CD14-positive monocyte (primary cell): ENCODE measurements around the gene HOXD10. TPM values are rescaled to one million over a fixed set of nuclear protein-coding genes. Genes with fewer than 3 reads are reported as not detected.

Source experiments
- DNase-seq, 3 donors: peaks; one replicate each; pipeline ENCODE4 v3.0.0-alpha.2; 2011 to 2022
- H2AFZ ChIP-seq: 2 replicates; pipeline ENCODE4 v1.6.0; 2012; ENCODE audit warnings: mild to moderate bottlenecking, low read depth, low read length, inconsistent platforms; ENCODE audit not compliant: insufficient read depth, poor library complexity, severe bottlenecking
- H3K27ac ChIP-seq, 2 donors: 1 replicate in 1 of 2; 2 replicates in 1 of 2; pipeline ENCODE4 v1.5.1; 2012 to 2013; ENCODE audit warnings: low read length in 2 of 2, control low read depth in 1 of 2, inconsistent platforms in 1 of 2, low read depth in 1 of 2, mild to moderate bottlenecking in 1 of 2
- H3K27me3 ChIP-seq, 2 donors: one replicate each; pipeline versions ENCODE4 v1.6.0 to v1.6.1; 2011 to 2013; ENCODE audit warnings: low read length in 2 of 2; ENCODE audit not compliant: control insufficient read depth in 2 of 2, insufficient read depth in 2 of 2
- H3K36me3 ChIP-seq, 2 donors: replicated peaks in 1 of 2; 1 replicate in 1 of 2; 2 replicates in 1 of 2; pipeline versions ENCODE4 v1.5.1 to v1.6.1; 2012 to 2013; ENCODE audit warnings: low read length in 2 of 2, control low read depth in 1 of 2, inconsistent platforms in 1 of 2, mild to moderate bottlenecking in 1 of 2; ENCODE audit not compliant: insufficient read depth in 2 of 2, control insufficient read depth in 1 of 2
- H3K4me1 ChIP-seq, 2 donors: 1 replicate in 1 of 2; 2 replicates in 1 of 2; pipeline versions ENCODE4 v1.5.1 to v1.6.1; 2012 to 2013; ENCODE audit warnings: low read length in 2 of 2, control low read depth in 1 of 2, inconsistent platforms in 1 of 2, mild to moderate bottlenecking in 1 of 2, moderate library complexity in 1 of 2; ENCODE audit not compliant: insufficient read depth in 2 of 2, control insufficient read depth in 1 of 2
- H3K4me2 ChIP-seq: replicated peaks from 2 replicates; pipeline ENCODE3; 2012; ENCODE audit warnings: low read length, moderate library complexity, mild to moderate bottlenecking; ENCODE audit not compliant: poor library complexity, severe bottlenecking; ENCODE audit errors: extremely low read depth
- H3K4me3 ChIP-seq, 3 experiments: fragments of 200-600 bp in 1 of 3; sonication (generic) in 1 of 3; replicated peaks in 1 of 3; 1 replicate in 2 of 3; 2 replicates in 1 of 3; pipeline ENCODE4 v1.5.1; 2011 to 2013; ENCODE audit warnings: low read length in 3 of 3, mild to moderate bottlenecking in 3 of 3, control low read depth in 2 of 3, low read depth in 2 of 3, inconsistent platforms in 1 of 3, moderate library complexity in 1 of 3
- H3K79me2 ChIP-seq: 2 replicates; pipeline ENCODE4 v1.6.0; 2012; ENCODE audit warnings: mild to moderate bottlenecking, control low read depth, inconsistent platforms, low read length, moderate library complexity; ENCODE audit not compliant: insufficient read depth
- H3K9ac ChIP-seq: 2 replicates; pipeline ENCODE4 v1.6.0; 2017; ENCODE audit warnings: low read length, mild to moderate bottlenecking; ENCODE audit not compliant: insufficient read depth, poor library complexity, severe bottlenecking
- H3K9me3 ChIP-seq, 2 donors: replicated peaks in 1 of 2; 1 replicate in 1 of 2; 2 replicates in 1 of 2; pipeline versions ENCODE4 v1.5.1 to v1.6.1; 2012 to 2013; ENCODE audit warnings: low read length in 2 of 2, control low read depth in 1 of 2; ENCODE audit not compliant: control insufficient read depth in 1 of 2, insufficient read depth in 1 of 2
- H4K20me1 ChIP-seq: 2 replicates; pipeline ENCODE4 v1.6.0; 2012; ENCODE audit warnings: mild to moderate bottlenecking, low read length, control low read depth, moderate library complexity; ENCODE audit not compliant: insufficient read depth
- H3K27ac Mint-ChIP-seq, 7 donors: one replicate each; pipeline ENCODE4 v1.8.0; 2020; ENCODE audit warnings: mild to moderate bottlenecking in 7 of 7, mixed read lengths in 7 of 7, moderate library complexity in 6 of 7, inconsistent platforms in 2 of 7
- H3K27me3 Mint-ChIP-seq, 3 donors: one replicate each; pipeline ENCODE4 v1.8.0; 2021 to 2022; ENCODE audit warnings: low read depth in 3 of 3, mild to moderate bottlenecking in 3 of 3, mixed read lengths in 3 of 3, moderate library complexity in 3 of 3, inconsistent platforms in 1 of 3
- H3K36me3 Mint-ChIP-seq, 2 donors: one replicate each; pipeline ENCODE4 v1.8.0; 2020; ENCODE audit warnings: mixed read lengths in 2 of 2, inconsistent platforms in 1 of 2, mild to moderate bottlenecking in 1 of 2
- H3K4me1 Mint-ChIP-seq: one replicate; pipeline ENCODE4 v1.8.0; 2020; ENCODE audit warnings: mild to moderate bottlenecking, mixed read lengths
- H3K4me3 Mint-ChIP-seq, 2 donors: one replicate each; pipeline ENCODE4 v1.8.0; 2020; ENCODE audit warnings: mild to moderate bottlenecking in 2 of 2, mixed read lengths in 2 of 2, moderate library complexity in 1 of 2
- H3K9me3 Mint-ChIP-seq, 7 donors: one replicate each; pipeline ENCODE4 v1.8.0; 2020 to 2022; ENCODE audit warnings: mixed read lengths in 7 of 7, mild to moderate bottlenecking in 6 of 7, moderate library complexity in 6 of 7, inconsistent platforms in 2 of 7
- WGBS: methylation state at CpG from one replicate; pipeline ENCODE4 v1.1.5; 2013; ENCODE audit warnings: missing lambda C conversion rate; ENCODE audit not compliant: insufficient coverage; 5-methylcytosine and 5-hydroxymethylcytosine counted together
- intact Hi-C, 2 donors: fragments of 100-400 bp; cut with micrococcal nuclease; formaldehyde crosslinking; loops; one replicate each; pipeline versions ENCODE4 v1.15.0 to v1.15.1; 2023
- polyA plus RNA-seq, 3 donors: library from polyadenylated mRNA; depleted of rRNA in 1 of 3; unstranded in 2 of 3; stranded (reverse) in 1 of 3; fragments of 300-500 nt in 2 of 3; fragments of >200 nt in 1 of 3; fragmentation: Illumina TruSeq in 2 of 3; gene quantifications; 1 replicate in 2 of 3; 2 replicates in 1 of 3; pipeline ENCODE4 v1.2.3, GENCODE V29; 2012 to 2021
- TF ChIP-seq, protein P1 (sequence below): fragments of 200-600 bp; IDR thresholded peaks from one replicate; pipeline ENCODE4 v1.8.0; 2022; ENCODE audit warnings: antibody characterized with exemption, mild to moderate bottlenecking

Gene HOXD10
- polyA plus RNA-seq, 3 donors = not detected

DNA sequence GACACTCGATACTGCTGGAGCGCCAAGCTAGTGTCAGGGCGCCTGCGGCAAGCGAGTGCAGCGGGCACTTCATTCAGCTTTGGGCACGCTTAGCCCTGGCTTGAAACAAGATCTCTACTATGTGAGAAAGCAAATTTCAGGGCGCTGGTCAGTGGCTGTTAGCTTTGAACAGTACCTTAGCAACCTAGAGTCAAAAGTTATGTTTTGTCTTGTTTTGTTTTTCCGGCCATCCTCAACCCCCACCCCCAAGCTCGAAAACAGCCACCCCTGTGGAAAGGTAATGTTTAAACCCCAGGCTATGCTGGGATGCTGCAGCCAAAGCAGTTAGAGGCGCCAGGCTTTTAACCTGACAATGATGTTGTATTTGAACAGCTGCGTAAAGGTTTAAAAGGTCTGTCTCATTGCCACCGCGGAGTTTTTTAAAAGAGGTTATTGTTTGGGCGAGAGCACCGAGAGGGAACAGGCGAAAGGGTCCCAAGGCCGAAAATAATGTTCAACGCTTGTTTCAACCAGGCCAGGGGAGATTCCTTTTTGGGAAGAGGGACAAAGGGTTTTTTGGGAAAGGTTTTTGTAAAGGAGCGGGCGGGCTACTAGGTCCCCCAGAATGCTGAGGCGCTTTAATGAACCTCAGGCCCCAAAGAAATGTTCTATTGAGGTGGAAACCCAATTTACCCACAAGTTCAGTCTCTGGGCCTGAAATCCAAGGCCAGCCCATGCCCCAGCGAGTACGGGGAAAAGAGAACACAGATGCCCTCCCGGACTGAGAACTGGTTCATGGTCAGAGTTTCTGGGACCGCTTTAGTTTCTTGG, 2.3 kb upstream of the HOXD10 start:
- no peak overlapping the region for H3K27ac ChIP-seq
- 12% methylated on average over 18 of the region's 26 CpGs for WGBS

DNA sequence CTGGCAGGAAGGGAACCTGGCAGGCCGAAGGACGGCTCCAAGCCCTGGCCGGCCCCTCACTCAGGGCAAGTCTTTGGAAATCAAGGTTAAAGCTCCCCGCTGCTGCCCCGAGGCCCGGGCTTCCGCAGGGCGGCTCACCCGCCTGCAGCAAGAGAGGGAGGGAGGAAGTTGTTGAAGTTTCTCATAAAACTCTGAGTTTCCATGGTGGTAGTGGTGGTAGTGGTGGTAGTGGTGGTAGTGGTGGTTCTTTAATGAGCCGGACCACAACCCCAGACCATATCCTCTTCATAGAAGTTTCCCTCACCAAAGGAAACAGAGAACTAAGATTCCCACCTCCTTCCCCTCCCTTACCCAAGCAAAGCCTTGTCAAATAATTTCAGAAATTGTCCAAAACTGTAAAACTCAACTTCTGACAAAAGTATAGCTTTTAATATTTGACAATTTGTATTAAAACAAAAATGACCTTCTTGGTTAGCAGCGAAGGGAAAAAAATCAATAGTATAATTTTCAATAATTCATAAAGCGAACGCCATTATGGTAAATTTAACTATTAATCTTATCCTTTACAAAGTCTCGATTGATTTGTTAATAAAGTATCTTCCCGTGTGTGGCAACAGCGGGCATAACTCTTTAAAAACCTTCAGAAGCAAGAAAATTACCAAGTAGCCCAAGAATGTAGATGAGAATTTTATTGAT, 1.5 kb upstream of the HOXD10 start:
- Mint-ChIP-seq H3K27ac (no peak overlapping the region), H3K9me3 (peaks cover 4 to 51% (median 31%) of the 10 kb centered on the region in 7 donors), H3K4me3 (peak overlapping the region in 1 of 2 donors; percentile 80), H3K36me3 (peaks cover 2 to 11% of the 10 kb centered on the region in 2 donors), H3K27me3 (peaks cover 95 to 99% (median 97%) of the 10 kb centered on the region in 3 donors), H3K4me1 (peaks cover 13% of the 10 kb centered on the region)
- no peaks in the 10 kb centered on the region for H3K36me3 ChIP-seq
- no peaks in the 10 kb centered on the region for H4K20me1 ChIP-seq
- DNase-seq = no peak
- H2AFZ ChIP-seq = no peak overlapping the region
- H3K27ac ChIP-seq = no peak overlapping the region
- no peaks in the 10 kb centered on the region for H3K79me2 ChIP-seq
- intact Hi-C loops = loop anchor here in 1 of 2 donors (5.0 kb wide), 1 partner anchor 38 kb away; no protein-coding TSS in a partner anchor
- H3K4me1 ChIP-seq = no peaks in the 10 kb centered on the region
- H3K9ac ChIP-seq = no peak overlapping the region
- H3K4me2 ChIP-seq = no peak overlapping the region
- H3K27me3 ChIP-seq = peaks cover 96 to 100% of the 10 kb centered on the region in 2 donors
- TF ChIP-seq, protein P1, sequence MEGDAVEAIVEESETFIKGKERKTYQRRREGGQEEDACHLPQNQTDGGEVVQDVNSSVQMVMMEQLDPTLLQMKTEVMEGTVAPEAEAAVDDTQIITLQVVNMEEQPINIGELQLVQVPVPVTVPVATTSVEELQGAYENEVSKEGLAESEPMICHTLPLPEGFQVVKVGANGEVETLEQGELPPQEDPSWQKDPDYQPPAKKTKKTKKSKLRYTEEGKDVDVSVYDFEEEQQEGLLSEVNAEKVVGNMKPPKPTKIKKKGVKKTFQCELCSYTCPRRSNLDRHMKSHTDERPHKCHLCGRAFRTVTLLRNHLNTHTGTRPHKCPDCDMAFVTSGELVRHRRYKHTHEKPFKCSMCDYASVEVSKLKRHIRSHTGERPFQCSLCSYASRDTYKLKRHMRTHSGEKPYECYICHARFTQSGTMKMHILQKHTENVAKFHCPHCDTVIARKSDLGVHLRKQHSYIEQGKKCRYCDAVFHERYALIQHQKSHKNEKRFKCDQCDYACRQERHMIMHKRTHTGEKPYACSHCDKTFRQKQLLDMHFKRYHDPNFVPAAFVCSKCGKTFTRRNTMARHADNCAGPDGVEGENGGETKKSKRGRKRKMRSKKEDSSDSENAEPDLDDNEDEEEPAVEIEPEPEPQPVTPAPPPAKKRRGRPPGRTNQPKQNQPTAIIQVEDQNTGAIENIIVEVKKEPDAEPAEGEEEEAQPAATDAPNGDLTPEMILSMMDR = no peak
- 3% methylated on average over 9 of the region's 16 CpGs for WGBS
- no peak overlapping the region for H3K4me3 ChIP-seq
- H3K9me3 ChIP-seq = peaks cover 13 to 75% of the 10 kb centered on the region in 2 donors

More for the DNA sequence above, 2.3 kb upstream of the HOXD10 start:
- Mint-ChIP-seq H3K36me3 (peaks cover 2 to 12% of the 10 kb centered on the region in 2 donors), H3K9me3 (peaks cover 4 to 57% (median 32%) of the 10 kb centered on the region in 7 donors), H3K4me1 (peaks cover 13% of the 10 kb centered on the region), H3K27ac (no peak overlapping the region), H3K4me3 (peak overlapping the region in 1 of 2 donors; percentile 73), H3K27me3 (peaks cover 99% of the 10 kb centered on the region in 3 donors)
- Histone ChIP-seq H4K20me1 (no peaks in the 10 kb centered on the region), H3K79me2 (no peaks in the 10 kb centered on the region), H2AFZ (no peak overlapping the region), H3K4me2 (no peak overlapping the region), H3K9ac (no peak overlapping the region), H3K4me3 (no peak overlapping the region), H3K36me3 (no peaks in the 10 kb centered on the region), H3K27me3 (peaks cover 96 to 100% of the 10 kb centered on the region in 2 donors), H3K9me3 (peaks cover 13 to 78% of the 10 kb centered on the region in 2 donors), H3K4me1 (no peaks in the 10 kb centered on the region)
- intact Hi-C loops = loop anchor here in 1 of 2 donors (5.0 kb wide), 1 partner anchor 37 kb away; no protein-coding TSS in a partner anchor
- TF ChIP-seq, protein P1 = no peak
- DNase-seq = no peak
